Upper lobe of left lung (tissue), 6 donors: ENCODE data around the gene ATP5MK. TPM values are rescaled to one million over a fixed set of nuclear protein-coding genes. Genes with fewer than 3 reads are reported as not detected.

Experiments used
- ATAC-seq, 2 donors: fragments of 200-7000 bp; cut with Tn5 transposase; one replicate each; pipeline ENCODE4 v1.9.1; 2022; ENCODE audit warnings: mild to moderate bottlenecking in 2 of 2, moderate library complexity in 2 of 2; ENCODE audit not compliant: low FRiP score in 2 of 2
- DNase-seq, 2 donors: peaks; one replicate each; pipeline ENCODE4 v3.0.0-alpha.2; 2019 to 2020
- H3K27ac ChIP-seq, 4 donors: fragments of 200-600 bp; sonication (generic); one replicate each; pipeline ENCODE4 v1.5.1; 2016 to 2019
- H3K27me3 ChIP-seq, 4 donors: fragments of 200-600 bp; sonication (generic); one replicate each; pipeline ENCODE4 v1.5.1; 2017 to 2019
- H3K36me3 ChIP-seq, 4 donors: fragments of 200-600 bp; sonication (generic); one replicate each; pipeline ENCODE4 v1.5.1; 2016 to 2019
- H3K4me1 ChIP-seq, 4 donors: fragments of 200-600 bp; sonication (generic); one replicate each; pipeline ENCODE4 v1.5.1; 2018 to 2019
- H3K4me3 ChIP-seq, 4 donors: fragments of 200-600 bp; sonication (generic); one replicate each; pipeline ENCODE4 v1.5.1; 2017 to 2019; ENCODE audit warnings: mild to moderate bottlenecking in 2 of 4, moderate library complexity in 1 of 4
- H3K9me3 ChIP-seq, 4 donors: fragments of 200-600 bp; sonication (generic); one replicate each; pipeline ENCODE4 v1.5.1; 2018 to 2019
- EP300 ChIP-seq, 4 donors: sonication (generic); formaldehyde crosslinking; IDR thresholded peaks; one replicate each; pipeline ENCODE4 v1.5.1; 2017; ENCODE audit warnings: antibody characterized with exemption in 4 of 4, control low read depth in 2 of 4
- POLR2A ChIP-seq, 4 donors: fragments of 450-650 bp; IDR thresholded peaks; one replicate each; pipeline ENCODE4 v1.5.1; 2016 to 2017; ENCODE audit warnings: antibody characterized with exemption in 4 of 4, mild to moderate bottlenecking in 2 of 4
- POLR2AphosphoS5 ChIP-seq, 2 donors: sonication (generic); formaldehyde crosslinking; IDR thresholded peaks; one replicate each; pipeline ENCODE4 v1.5.1; 2017; ENCODE audit warnings: antibody characterized with exemption in 2 of 2
- WGBS, 2 donors: methylation state at CpG; one replicate each; pipeline ENCODE4 v1.1.5; 2017 to 2018; 5-methylcytosine and 5-hydroxymethylcytosine counted together
- total RNA-seq, 6 donors: library from RNA; depleted of rRNA in 4 of 6; stranded (reverse); fragments of >200 nt in 4 of 6; gene quantifications; one replicate each; pipeline versions ENCODE4 v1.1.0 to v1.2.1, GENCODE V29; 2016 to 2021
- TF ChIP-seq, protein P1 (sequence below), 6 experiments: fragments of 450-650 bp in 4 of 6; fragments of 200-600 bp in 2 of 6; sonication (generic) in 2 of 6; IDR thresholded peaks; one replicate each; pipeline ENCODE4 v1.5.1; 2016 to 2019; ENCODE audit warnings: antibody characterized with exemption in 6 of 6
- donor health status: DM: no; HTN: no; CAD: no; lungs with moderate emphysema.
- donor health status: DM: no; HTN: yes; CAD: no; lungs with severe emphysema.

The ATP5MK gene
- total RNA-seq, 6 donors from 2014 or later: 5.1 to 218 (median 164) TPM

- peaks cover 0 to 12% (median 9%) of the 10 kb centered on the region in 4 donors for H3K4me1 ChIP-seq
- H3K27me3 ChIP-seq: no peaks in the 10 kb centered on the region
- ATAC-seq (peak in 1 of 2 donors; percentile 65), DNase-seq (no peak)
- peaks cover 37 to 99% (median 93%) of the 10 kb centered on the region in 4 donors for H3K36me3 ChIP-seq
- H3K4me3 ChIP-seq: no peak overlapping the region
- TF ChIP-seq POLR2A (IDR thresholded peaks at IDR 0.05): peak in 1 of 4 donors; percentile 18
- TF ChIP-seq, protein P1, sequence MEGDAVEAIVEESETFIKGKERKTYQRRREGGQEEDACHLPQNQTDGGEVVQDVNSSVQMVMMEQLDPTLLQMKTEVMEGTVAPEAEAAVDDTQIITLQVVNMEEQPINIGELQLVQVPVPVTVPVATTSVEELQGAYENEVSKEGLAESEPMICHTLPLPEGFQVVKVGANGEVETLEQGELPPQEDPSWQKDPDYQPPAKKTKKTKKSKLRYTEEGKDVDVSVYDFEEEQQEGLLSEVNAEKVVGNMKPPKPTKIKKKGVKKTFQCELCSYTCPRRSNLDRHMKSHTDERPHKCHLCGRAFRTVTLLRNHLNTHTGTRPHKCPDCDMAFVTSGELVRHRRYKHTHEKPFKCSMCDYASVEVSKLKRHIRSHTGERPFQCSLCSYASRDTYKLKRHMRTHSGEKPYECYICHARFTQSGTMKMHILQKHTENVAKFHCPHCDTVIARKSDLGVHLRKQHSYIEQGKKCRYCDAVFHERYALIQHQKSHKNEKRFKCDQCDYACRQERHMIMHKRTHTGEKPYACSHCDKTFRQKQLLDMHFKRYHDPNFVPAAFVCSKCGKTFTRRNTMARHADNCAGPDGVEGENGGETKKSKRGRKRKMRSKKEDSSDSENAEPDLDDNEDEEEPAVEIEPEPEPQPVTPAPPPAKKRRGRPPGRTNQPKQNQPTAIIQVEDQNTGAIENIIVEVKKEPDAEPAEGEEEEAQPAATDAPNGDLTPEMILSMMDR (IDR thresholded peaks at IDR 0.05): no peak
- H3K27ac ChIP-seq: peak overlapping the region in 1 of 4 donors; percentile 43
- 87 to 94% methylated on average over 11 to 12 of the region's 13 CpGs for WGBS, 2 donors
- H3K9me3 ChIP-seq: no peaks in the 10 kb centered on the region
Measured at GRCh38 chr10:103442031-103442461, 45.8 kb upstream of the ATP5MK start.

GRCh38 chr10:103441611-103442010, 45.3 kb upstream of the ATP5MK start:
- Histone ChIP-seq H3K4me3 (no peak overlapping the region), H3K4me1 (peaks cover 0 to 11% (median 8%) of the 10 kb centered on the region in 4 donors), H3K9me3 (no peaks in the 10 kb centered on the region), H3K36me3 (peaks cover 38 to 98% (median 93%) of the 10 kb centered on the region in 4 donors), H3K27ac (peak overlapping the region in 1 of 4 donors; percentile 43), H3K27me3 (no peaks in the 10 kb centered on the region)
- 78 to 90% methylated on average over 6 to 8 of the region's 8 CpGs for WGBS, 2 donors
- no peak for ATAC-seq
- no peak for DNase-seq
- no peak for TF ChIP-seq EP300 (IDR thresholded peaks at IDR 0.05)
- TF ChIP-seq POLR2A (IDR thresholded peaks at IDR 0.05): no peak
- TF ChIP-seq, protein P1 (IDR thresholded peaks at IDR 0.05): no peak
- TF ChIP-seq POLR2AphosphoS5 (IDR thresholded peaks at IDR 0.05): no peak

DNA sequence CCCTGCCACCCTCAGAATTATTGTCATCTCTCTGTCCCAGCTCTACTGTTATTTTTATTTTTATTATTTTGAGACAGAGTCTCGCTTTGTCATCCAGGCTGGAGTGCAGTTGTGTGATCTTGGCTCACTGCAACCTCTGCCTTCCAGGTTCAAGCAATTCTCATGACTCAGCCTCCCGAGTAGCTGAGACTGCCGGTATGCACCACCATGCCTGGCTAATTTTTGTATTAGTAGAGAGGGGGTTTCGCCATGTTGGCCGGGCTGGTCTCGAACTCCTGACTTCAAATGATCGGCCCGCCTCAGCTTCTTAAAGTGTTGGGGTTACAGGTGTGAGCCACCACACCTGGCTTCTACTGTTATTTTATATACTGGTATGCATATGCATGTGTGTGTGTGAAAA, 44.9 kb upstream of the ATP5MK start:
- 94 to 95% methylated on average over 8 of the region's 8 CpGs for WGBS, 2 donors
- DNase-seq (no peak), ATAC-seq (no peak)
- Histone ChIP-seq H3K4me1 (peaks cover 0 to 8% (median 6%) of the 10 kb centered on the region in 4 donors), H3K36me3 (peaks cover 38 to 100% (median 92%) of the 10 kb centered on the region in 4 donors), H3K27ac (no peak overlapping the region), H3K4me3 (no peak overlapping the region), H3K9me3 (no peaks in the 10 kb centered on the region), H3K27me3 (no peaks in the 10 kb centered on the region)
- TF ChIP-seq POLR2A (IDR thresholded peaks at IDR 0.05): no peak
- TF ChIP-seq POLR2AphosphoS5 (IDR thresholded peaks at IDR 0.05): no peak
- TF ChIP-seq, protein P1 (IDR thresholded peaks at IDR 0.05): no peak
- no peak for TF ChIP-seq EP300 (IDR thresholded peaks at IDR 0.05)

- H3K9me3 ChIP-seq: no peaks in the 10 kb centered on the region
- H3K4me3 ChIP-seq: no peak overlapping the region
- peak in 1 of 2 donors; percentile 79 for DNase-seq
- ATAC-seq: no peak
- H3K36me3 ChIP-seq: peaks cover 38 to 100% (median 90%) of the 10 kb centered on the region in 4 donors
- peaks cover 0 to 3% (median 0%) of the 10 kb centered on the region in 4 donors for H3K4me1 ChIP-seq
- H3K27ac ChIP-seq: no peak overlapping the region
- H3K27me3 ChIP-seq: no peaks in the 10 kb centered on the region
- TF ChIP-seq POLR2AphosphoS5 (IDR thresholded peaks at IDR 0.05) (no peak), EP300 (IDR thresholded peaks at IDR 0.05) (no peak), POLR2A (IDR thresholded peaks at IDR 0.05) (no peak)
- TF ChIP-seq, protein P1 (IDR thresholded peaks at IDR 0.05): no peak
- WGBS, 2 donors: 93 to 94% methylated on average over 14 of the region's 14 CpGs
Measured at GRCh38 chr10:103440416-103440815, 44.1 kb upstream of the ATP5MK start.

DNA sequence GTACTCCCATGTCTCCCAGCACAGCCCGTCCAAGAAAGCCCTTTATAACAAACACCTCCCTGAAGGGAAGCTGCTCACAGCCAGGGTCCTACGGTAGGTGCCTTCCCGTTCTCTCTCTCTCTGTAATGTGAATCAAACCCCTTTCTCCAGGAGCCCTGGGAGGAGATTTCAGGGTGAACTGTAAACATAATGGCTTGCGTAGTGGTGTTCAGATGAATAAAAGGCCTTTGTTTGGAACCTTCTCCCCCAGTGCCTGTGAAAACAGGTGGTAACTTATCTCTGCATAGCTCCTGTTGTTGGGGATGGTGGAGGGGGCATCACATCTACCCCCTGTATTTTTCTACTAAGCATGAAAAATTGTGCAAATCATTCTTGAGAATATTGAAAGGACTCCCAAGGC, 43.5 kb upstream of the ATP5MK start:
- DNase-seq: no peak
- H3K4me3 ChIP-seq: no peak overlapping the region
- H3K9me3 ChIP-seq: no peaks in the 10 kb centered on the region
- TF ChIP-seq, protein P1 (IDR thresholded peaks at IDR 0.05): no peak
- no peak for TF ChIP-seq POLR2A (IDR thresholded peaks at IDR 0.05)
- no peak for TF ChIP-seq EP300 (IDR thresholded peaks at IDR 0.05)
- no peak for TF ChIP-seq POLR2AphosphoS5 (IDR thresholded peaks at IDR 0.05)
- H3K36me3 ChIP-seq: peaks cover 35 to 100% (median 88%) of the 10 kb centered on the region in 4 donors
- H3K27me3 ChIP-seq: no peaks in the 10 kb centered on the region
- WGBS, 2 donors: 94 to 98% methylated on average over 4 of the region's 4 CpGs
- ATAC-seq: no peak
- no peaks in the 10 kb centered on the region for H3K4me1 ChIP-seq
- H3K27ac ChIP-seq: no peak overlapping the region
